ENCODE measurements around the gene NHERF2. TPM values are rescaled to one million over a fixed set of nuclear protein-coding genes. Genes with fewer than 3 reads are reported as not detected.
"Not testable (repeated sequence)": the region's sequence is repeated elsewhere in the genome, so short reads cannot be mapped to it uniquely, and the experiment has no call there.

The NHERF2 gene
- total and polyA plus RNA-seq, 12 donors: 94.3 to 640 (median 183) TPM

- H3K27ac ChIP-seq: peak overlapping the region; percentile 88 to 98 (median 95)
- peak; percentile 23 to 73 (median 56) for ATAC-seq
- H3K4me1 ChIP-seq: peaks cover 31 to 94% (median 80%) of the 10 kb centered on the region in 9 donors
- TF ChIP-seq CTCF (IDR thresholded peaks at IDR 0.05): no peak
- H3K4me3 ChIP-seq: peak overlapping the region; percentile 52 to 94 (median 81)
- intact Hi-C loops (cut with DNase I): loop anchor here in 1 of 10 donors (10.0 kb wide), 1 partner anchor 488 kb away; no protein-coding TSS in a partner anchor
- peaks cover 0 to 6% (median 0%) of the 10 kb centered on the region in 7 donors for H3K27me3 ChIP-seq
- peak; percentile 79 to 81 for DNase-seq
- no peaks in the 10 kb centered on the region for H3K9me3 ChIP-seq
- WGBS, 2 donors: 25 to 34% methylated on average over 37 of the region's 37 CpGs
- H3K36me3 ChIP-seq: peaks cover 0 to 66% (median 9%) of the 10 kb centered on the region in 9 donors
These were observed 6.6 kb downstream of the NHERF2 start for GRCh38 chr16:2033057-2033908.

DNA sequence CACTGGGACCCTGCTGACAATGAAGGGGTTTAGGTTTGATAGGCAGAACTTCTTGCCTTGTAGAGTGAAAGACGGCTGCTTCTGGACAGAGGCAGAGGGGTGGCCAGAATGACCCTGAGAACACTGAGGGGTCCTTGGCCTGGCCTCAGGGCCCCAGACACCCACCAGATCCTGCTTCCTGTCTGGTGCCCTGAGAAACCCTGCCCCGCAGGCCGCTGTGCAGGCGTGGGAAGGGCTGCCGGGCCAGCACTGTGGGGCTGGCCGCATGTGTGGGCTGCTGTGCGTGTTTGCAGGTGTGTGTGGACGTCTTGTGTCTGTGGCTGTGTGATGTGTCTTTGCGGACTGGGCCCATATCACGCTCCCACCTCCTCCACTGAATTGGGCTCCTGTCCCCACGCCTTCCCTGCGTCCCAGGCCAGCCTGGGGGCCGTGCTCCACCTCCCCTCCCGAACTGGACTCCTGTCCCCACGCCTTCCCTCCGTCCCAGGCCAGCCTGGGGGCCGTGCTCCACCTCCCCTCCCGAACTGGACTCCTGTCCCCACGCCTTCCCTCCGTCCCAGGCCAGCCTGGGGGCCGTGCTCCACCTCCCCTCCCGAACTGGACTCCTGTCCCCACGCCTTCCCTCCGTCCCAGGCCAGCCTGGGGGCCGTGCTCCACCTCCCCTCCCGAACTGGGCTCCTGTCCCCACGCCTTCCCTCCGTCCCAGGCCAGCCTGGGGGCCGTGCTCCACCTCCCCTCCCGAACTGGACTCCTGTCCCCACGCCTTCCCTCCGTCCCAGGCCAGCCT is 7.4 kb downstream of the NHERF2 start:
- Histone ChIP-seq H3K4me1 (peaks cover 36 to 94% (median 80%) of the 10 kb centered on the region in 9 donors), H3K36me3 (peaks cover 0 to 72% (median 13%) of the 10 kb centered on the region in 9 donors), H3K4me3 (peak overlapping the region; percentile 52 to 94 (median 81)), H3K27ac (peak overlapping the region; percentile 88 to 98 (median 96))
- not testable (repeated sequence) for ATAC-seq, H3K9me3 ChIP-seq, H3K27me3 ChIP-seq
- WGBS, 2 donors: 39 to 46% methylated on average over 14 to 16 of the region's 32 CpGs
- DNase-seq: peak in 1 of 2 donors; percentile 33
- intact Hi-C loops (cut with DNase I): loop anchor here in 1 of 10 donors (10.0 kb wide), 1 partner anchor 489 kb away; no protein-coding TSS in a partner anchor

DNA sequence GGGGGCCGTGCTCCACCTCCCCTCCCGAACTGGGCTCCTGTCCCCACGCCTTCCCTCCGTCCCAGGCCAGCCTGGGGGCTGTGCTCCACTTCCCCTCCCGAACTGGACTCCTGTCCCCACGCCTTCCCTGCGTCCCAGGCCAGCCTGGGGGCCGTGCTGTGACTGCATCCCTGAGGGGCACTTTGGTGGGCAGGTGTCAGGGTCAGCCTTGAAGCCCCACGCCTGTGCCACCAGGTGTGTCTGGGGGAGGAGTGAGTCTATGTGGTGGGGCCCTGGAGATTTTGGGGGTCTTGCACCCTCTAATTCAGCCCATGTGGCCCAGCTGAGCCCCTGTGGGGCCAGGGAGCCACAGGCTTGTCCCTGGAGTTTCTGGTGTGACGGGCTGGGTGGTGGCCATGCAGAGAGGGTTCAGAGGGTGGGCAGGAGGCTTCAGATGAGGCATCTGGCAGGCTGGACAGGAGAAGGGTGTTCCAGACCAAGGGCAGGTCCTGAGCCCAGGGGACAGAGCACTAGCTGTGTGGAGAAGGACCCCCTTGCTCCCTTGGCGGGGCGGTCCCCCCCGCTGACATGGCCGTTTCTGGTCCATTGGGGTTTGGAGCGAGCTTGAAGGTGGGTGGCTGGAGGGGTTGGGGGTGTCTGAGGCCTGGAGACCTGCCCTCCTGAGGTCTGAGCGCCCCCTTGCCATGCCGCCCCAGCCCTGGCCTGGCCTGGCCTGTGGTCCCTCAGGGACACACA is 8.2 kb downstream of the NHERF2 start:
- Histone ChIP-seq H3K4me1 (peaks cover 41 to 95% (median 81%) of the 10 kb centered on the region in 9 donors), H3K27me3 (no peaks in the 10 kb centered on the region), H3K36me3 (peaks cover 0 to 66% (median 15%) of the 10 kb centered on the region in 9 donors), H3K9me3 (no peaks in the 10 kb centered on the region), H3K27ac (peak overlapping the region; percentile 83 to 96 (median 93)), H3K4me3 (peak overlapping the region; percentile 43 to 78 (median 61))
- intact Hi-C loops (cut with DNase I): loop anchor here in 1 of 10 donors (10.0 kb wide), 1 partner anchor 490 kb away; no protein-coding TSS in a partner anchor
- whole genome bisulfite sequencing, 2 donors: 52 to 59% methylated on average over 15 to 16 of the region's 17 CpGs
- peak in 1 of 2 donors; percentile 53 for DNase-seq
- TF ChIP-seq CTCF (IDR thresholded peaks at IDR 0.05): no peak
- no peak for ATAC-seq

DNA sequence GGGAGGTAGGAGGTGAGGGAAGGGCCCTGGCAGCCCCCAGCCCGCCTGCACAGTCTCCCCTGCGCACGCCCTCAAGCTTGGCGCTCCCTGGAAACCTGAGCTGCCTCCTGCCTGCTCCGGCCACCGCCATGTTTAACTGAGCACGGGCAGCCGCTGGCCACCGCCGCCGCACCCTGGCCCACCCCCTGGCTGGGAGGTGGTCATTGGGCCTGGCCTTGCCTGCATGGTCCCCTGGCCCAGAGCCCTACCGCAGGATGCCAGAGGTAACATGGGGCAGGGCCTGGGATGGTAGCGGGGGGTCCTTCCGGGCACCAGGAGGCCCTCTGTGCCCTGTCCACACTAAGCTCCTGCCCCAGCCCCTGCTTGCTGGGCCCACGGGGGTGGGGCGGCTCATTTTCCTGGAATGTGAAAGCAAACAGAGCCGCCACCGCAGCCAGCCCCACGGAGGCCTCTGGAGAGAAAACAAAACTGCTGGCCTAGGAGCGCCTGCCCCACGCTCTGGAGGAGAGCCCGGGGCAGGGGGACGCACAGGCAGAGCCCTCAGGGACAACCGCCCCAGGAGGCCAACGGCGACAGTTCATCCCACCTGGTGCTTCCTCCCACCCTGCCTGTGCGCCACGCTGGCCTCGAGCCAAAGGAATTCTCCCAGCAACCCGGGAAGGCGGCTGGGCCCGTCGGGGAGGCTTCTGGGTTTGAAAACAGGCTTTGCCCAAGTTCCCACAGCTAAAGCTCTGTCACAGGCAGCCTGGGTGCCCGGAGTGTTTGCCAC is 8.9 kb downstream of the NHERF2 start:
- intact Hi-C loops (cut with DNase I): loop anchor here in 1 of 10 donors (10.0 kb wide), 1 partner anchor 491 kb away; no protein-coding TSS in a partner anchor
- H3K9me3 ChIP-seq: no peaks in the 10 kb centered on the region
- WGBS, 2 donors: 45 to 53% methylated on average over 32 to 34 of the region's 34 CpGs
- peak overlapping the region; percentile 43 to 78 (median 61) for H3K4me3 ChIP-seq
- ATAC-seq (peak in 2 of 8 donors; percentile 1), DNase-seq (peak in 1 of 2 donors; percentile 74)
- no peaks in the 10 kb centered on the region for H3K27me3 ChIP-seq
- peak overlapping the region; percentile 83 to 96 (median 93) for H3K27ac ChIP-seq
- no peak for TF ChIP-seq CTCF (IDR thresholded peaks at IDR 0.05)
- peaks cover 46 to 95% (median 86%) of the 10 kb centered on the region in 9 donors for H3K4me1 ChIP-seq
- H3K36me3 ChIP-seq: peaks cover 0 to 59% (median 15%) of the 10 kb centered on the region in 9 donors
